ENCODE data around the gene ITPRID1.

The ITPRID1 gene

GRCh38 chr7:31646942-31647341 is 133.1 kb downstream of the ITPRID1 start:
- no peak for DNase-seq

- DNase-seq: no peak
Observed at GRCh38 chr7:31647511-31647910, 133.6 kb downstream of the ITPRID1 start.

- DNase-seq: peak; percentile 8
Observed at GRCh38 chr7:31648288-31648687, 134.4 kb downstream of the ITPRID1 start.

GRCh38 chr7:31648880-31649279 is 135.0 kb downstream of the ITPRID1 start:
- no peak for DNase-seq

- DNase-seq: no peak
Observed at GRCh38 chr7:31651234-31652062, 137.6 kb downstream of the ITPRID1 start.

- no peak for DNase-seq
Observed at GRCh38 chr7:31652063-31652326, 138.1 kb downstream of the ITPRID1 start.

- DNase-seq: no peak
Observed at GRCh38 chr7:31663072-31663471, 149.2 kb downstream of the ITPRID1 start.

- DNase-seq: no peak
Observed at GRCh38 chr7:31664890-31665289, 151.0 kb downstream of the ITPRID1 start.

- DNase-seq: no peak
Observed at GRCh38 chr7:31665546-31665945, 151.7 kb downstream of the ITPRID1 start.

GRCh38 chr7:31669461-31669860 is 155.6 kb downstream of the ITPRID1 start:
- no peak for DNase-seq

- DNase-seq: no peak
Observed at GRCh38 chr7:31679574-31680305, 165.8 kb downstream of the ITPRID1 start.

- no peak for DNase-seq
Observed at GRCh38 chr7:31683445-31684225, 169.7 kb downstream of the ITPRID1 start.

- DNase-seq: no peak
Observed at GRCh38 chr7:31687024-31687748, 173.3 kb downstream of the ITPRID1 start, which contains the start of gene PPP1R17. TSS of gene PPP1R17 (plus strand) at chr7:31687215. CDS start at chr7:31692442, 5,227 bp downstream.

GRCh38 chr7:31688372-31688771 is 174.5 kb downstream of the ITPRID1 start:
- DNase-seq: no peak

GRCh38 chr7:31688996-31689395 is 175.1 kb downstream of the ITPRID1 start:
- DNase-seq: no peak

GRCh38 chr7:31690935-31691334 is 177.0 kb downstream of the ITPRID1 start:
- no peak for DNase-seq

GRCh38 chr7:31692451-31692850 is 178.6 kb downstream of the ITPRID1 start:
- DNase-seq: no peak

GRCh38 chr7:31692871-31693270 is 179.0 kb downstream of the ITPRID1 start:
- DNase-seq: no peak

GRCh38 chr7:31695859-31696614 is 182.1 kb downstream of the ITPRID1 start:
- DNase-seq: no peak

- no peak for DNase-seq
Observed at GRCh38 chr7:31699050-31699449, 185.2 kb downstream of the ITPRID1 start.

- no peak for DNase-seq
Observed at GRCh38 chr7:31702354-31702753, 188.5 kb downstream of the ITPRID1 start.

GRCh38 chr7:31705377-31705776 is 191.5 kb downstream of the ITPRID1 start:
- DNase-seq: no peak

Measured in hematopoietic multipotent progenitor cell treated with erythropoietin and hydrocortisone succinate and interleukin-3 and kit ligand, for 8 days (in vitro differentiated cells).